Transverse colon (tissue), 4 donors: Measurements from ENCODE around the gene ARHGEF3. TPM values are rescaled to one million over a fixed set of nuclear protein-coding genes. Genes with fewer than 3 reads are reported as not detected.
"Not testable (repeated sequence)": the region's sequence is repeated elsewhere in the genome, so short reads cannot be mapped to it uniquely, and the experiment has no call there.

Experiments used
- DNase-seq: peaks from one replicate; pipeline ENCODE4 v3.0.0-alpha.2; 2019
- H3K27ac ChIP-seq, 4 donors: fragments of 200-600 bp; sonication (generic); 2 replicates each; pipeline ENCODE4 v1.5.1; 2016 to 2018; ENCODE audit warnings: inconsistent platforms in 4 of 4
- H3K27me3 ChIP-seq: fragments of 200-600 bp; sonication (generic); 2 replicates; pipeline ENCODE4 v1.5.1; 2017; ENCODE audit warnings: inconsistent platforms
- H3K36me3 ChIP-seq, 4 donors: fragments of 200-600 bp; sonication (generic); 2 replicates each; pipeline ENCODE4 v1.5.1; 2017 to 2019; ENCODE audit warnings: inconsistent platforms in 4 of 4
- H3K4me1 ChIP-seq, 4 donors: fragments of 200-600 bp; sonication (generic); 2 replicates each; pipeline ENCODE4 v1.5.1; 2017 to 2020; ENCODE audit warnings: inconsistent platforms in 4 of 4
- H3K4me3 ChIP-seq, 4 donors: fragments of 200-600 bp; sonication (generic); 1 replicate in 1 of 4; 2 replicates in 3 of 4; pipeline versions ENCODE4 v1.5.1 to v1.6.1; 2017 to 2019; ENCODE audit warnings: inconsistent platforms in 4 of 4
- H3K9me3 ChIP-seq, 2 donors: fragments of 200-600 bp; sonication (generic); 2 replicates each; pipeline ENCODE4 v1.5.1; 2017 to 2019; ENCODE audit warnings: inconsistent platforms in 2 of 2
- EP300 ChIP-seq: sonication (generic); formaldehyde crosslinking; IDR thresholded peaks from one replicate; pipeline ENCODE4 v1.6.1; 2017; ENCODE audit warnings: antibody characterized with exemption, low read depth
- POLR2A ChIP-seq: fragments of 450-650 bp; IDR thresholded peaks from one replicate; pipeline ENCODE4 v1.6.1; 2016; ENCODE audit warnings: antibody characterized with exemption, mild to moderate bottlenecking, moderate library complexity
- POLR2AphosphoS5 ChIP-seq, 3 donors: sonication (generic); formaldehyde crosslinking; IDR thresholded peaks; one replicate each; pipeline ENCODE4 v1.6.1; 2016; ENCODE audit warnings: antibody characterized with exemption in 3 of 3
- WGBS, 2 donors: methylation state at CpG; one replicate each; pipeline ENCODE4 v1.1.5; 2018; ENCODE audit warnings: low coverage in 1 of 2; 5-methylcytosine and 5-hydroxymethylcytosine counted together
- in situ Hi-C, 4 donors: fragments of 200-750 bp; cut with MboI; loops; one replicate each; pipeline versions ENCODE4 v1.15.0 to v1.15.1; 2017; ENCODE audit warnings: low sequenced_read_pairs in 3 of 4, low pct_ligation_motif_present in 1 of 4, low pct_unique_long_range_greater_than_20kb in 1 of 4
- intact Hi-C: fragments of 100-400 bp; cut with DNase I; formaldehyde crosslinking; loops from one replicate; pipeline ENCODE4 v1.15.1; 2023; ENCODE audit warnings: low total_unique reads
- total RNA-seq, 4 donors: library from RNA; depleted of rRNA; stranded (reverse); fragments of >200 nt; gene quantifications; one replicate each; pipeline ENCODE4 v1.1.0, GENCODE V29; 2016
- TF ChIP-seq, protein P1 (sequence below), 5 experiments: fragments of 200-600 bp in 3 of 5; fragments of 450-650 bp in 2 of 5; sonication (generic) in 3 of 5; IDR thresholded peaks; 1 replicate in 2 of 5; 2 replicates in 3 of 5; pipeline ENCODE4 v1.5.1; 2016 to 2017; ENCODE audit warnings: antibody characterized with exemption in 5 of 5, inconsistent platforms in 3 of 5, mild to moderate bottlenecking in 2 of 5, moderate library complexity in 1 of 5

The ARHGEF3 gene
- total RNA-seq, 4 donors from 2014 or later: 2.6 to 13.2 (median 5.6) TPM

DNA sequence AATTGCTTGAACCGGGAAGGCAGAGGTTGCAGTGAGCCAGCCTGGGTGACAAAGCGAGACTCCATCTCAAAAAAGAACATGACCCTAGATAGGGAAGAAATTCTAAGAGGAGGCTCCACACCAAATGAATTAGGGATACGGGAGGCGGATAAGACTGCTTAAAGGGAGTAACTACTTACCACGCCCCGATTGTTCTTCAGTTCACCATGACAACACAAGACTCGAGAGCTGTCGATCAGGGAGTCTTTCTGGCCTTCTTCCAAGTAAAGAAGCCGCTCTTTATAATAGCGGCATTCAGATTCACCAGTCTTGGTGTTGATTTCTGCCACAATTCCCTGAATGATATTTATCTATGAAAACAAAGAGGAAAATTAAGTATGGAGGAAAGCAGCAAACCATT, 64.7 kb downstream of the ARHGEF3 start:
- intact Hi-C loops (no loop called here), in situ Hi-C loops (no loop called here)
- Histone ChIP-seq H3K36me3 (peaks cover 0 to 5% (median 0%) of the 10 kb centered on the region in 4 donors), H3K9me3 (no peaks in the 10 kb centered on the region), H3K27me3 (no peaks in the 10 kb centered on the region), H3K4me3 (no peak overlapping the region), H3K27ac (no peak overlapping the region), H3K4me1 (no peaks in the 10 kb centered on the region)
- 94 to 100% methylated on average over 1 to 10 of the region's 10 CpGs for WGBS, 2 donors
- TF ChIP-seq POLR2A: no peak
- no peak for TF ChIP-seq EP300
- TF ChIP-seq, protein P1, sequence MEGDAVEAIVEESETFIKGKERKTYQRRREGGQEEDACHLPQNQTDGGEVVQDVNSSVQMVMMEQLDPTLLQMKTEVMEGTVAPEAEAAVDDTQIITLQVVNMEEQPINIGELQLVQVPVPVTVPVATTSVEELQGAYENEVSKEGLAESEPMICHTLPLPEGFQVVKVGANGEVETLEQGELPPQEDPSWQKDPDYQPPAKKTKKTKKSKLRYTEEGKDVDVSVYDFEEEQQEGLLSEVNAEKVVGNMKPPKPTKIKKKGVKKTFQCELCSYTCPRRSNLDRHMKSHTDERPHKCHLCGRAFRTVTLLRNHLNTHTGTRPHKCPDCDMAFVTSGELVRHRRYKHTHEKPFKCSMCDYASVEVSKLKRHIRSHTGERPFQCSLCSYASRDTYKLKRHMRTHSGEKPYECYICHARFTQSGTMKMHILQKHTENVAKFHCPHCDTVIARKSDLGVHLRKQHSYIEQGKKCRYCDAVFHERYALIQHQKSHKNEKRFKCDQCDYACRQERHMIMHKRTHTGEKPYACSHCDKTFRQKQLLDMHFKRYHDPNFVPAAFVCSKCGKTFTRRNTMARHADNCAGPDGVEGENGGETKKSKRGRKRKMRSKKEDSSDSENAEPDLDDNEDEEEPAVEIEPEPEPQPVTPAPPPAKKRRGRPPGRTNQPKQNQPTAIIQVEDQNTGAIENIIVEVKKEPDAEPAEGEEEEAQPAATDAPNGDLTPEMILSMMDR (IDR thresholded peaks at IDR 0.05): no peak
- DNase-seq: no peak

DNA sequence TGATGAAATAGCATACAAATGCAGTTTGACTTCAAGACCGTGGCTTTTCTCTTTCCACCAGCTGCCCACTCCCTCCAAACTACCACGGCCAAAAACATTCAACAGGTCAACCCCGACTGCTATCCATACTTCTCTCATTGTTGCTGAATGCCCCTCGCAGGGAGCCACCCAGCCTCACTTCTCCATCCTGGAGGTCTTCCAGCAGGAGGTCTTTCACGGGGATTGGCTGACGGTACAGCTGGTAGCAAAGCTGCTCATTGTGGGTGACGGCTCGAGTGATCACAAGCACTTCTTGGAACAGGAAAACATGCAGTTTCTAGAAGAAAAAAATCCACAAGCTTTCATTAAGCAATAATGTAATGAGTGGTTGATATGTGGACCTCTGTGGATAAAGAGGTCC, 69.6 kb downstream of the ARHGEF3 start:
- Histone ChIP-seq H3K27ac (no peak overlapping the region), H3K4me1 (no peaks in the 10 kb centered on the region), H3K36me3 (peaks cover 0 to 23% (median 10%) of the 10 kb centered on the region in 4 donors), H3K9me3 (no peaks in the 10 kb centered on the region), H3K27me3 (no peaks in the 10 kb centered on the region), H3K4me3 (no peak overlapping the region)
- 90 to 96% methylated on average over 4 to 8 of the region's 8 CpGs for WGBS, 2 donors
- in situ Hi-C loops: no loop called here
- DNase-seq: no peak
- TF ChIP-seq, protein P1 (IDR thresholded peaks at IDR 0.05): no peak
- TF ChIP-seq POLR2A: no peak
- no peak for TF ChIP-seq POLR2AphosphoS5 (IDR thresholded peaks at IDR 0.05)
- TF ChIP-seq EP300: no peak
- intact Hi-C loops: no loop called here

DNA sequence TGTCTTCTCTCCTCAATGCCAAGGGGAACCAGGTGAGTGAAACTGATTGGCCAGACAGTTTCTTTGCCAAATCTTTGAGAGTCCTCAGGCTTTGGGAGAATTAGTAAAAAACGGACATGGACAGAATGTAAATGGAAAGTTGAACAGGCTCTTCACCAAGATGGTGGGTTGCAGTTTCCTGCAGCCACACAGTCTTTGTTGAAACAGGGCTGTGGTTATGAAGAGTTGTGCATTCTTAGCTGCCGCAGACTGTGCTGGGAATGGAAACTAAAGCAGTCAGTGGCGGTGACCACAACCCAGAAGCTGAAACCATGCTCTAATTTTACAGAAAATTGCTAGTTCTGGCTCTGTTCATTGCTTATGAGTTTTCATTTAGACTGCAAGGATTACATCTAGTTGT, 76.6 kb downstream of the ARHGEF3 start:
- no peaks in the 10 kb centered on the region for H3K27me3 ChIP-seq
- in situ Hi-C loops (no loop called here), intact Hi-C loops (no loop called here)
- peak; percentile 43 for DNase-seq
- no peaks in the 10 kb centered on the region for H3K9me3 ChIP-seq
- peak overlapping the region in 1 of 4 donors; percentile 48 for H3K27ac ChIP-seq
- no peak for TF ChIP-seq POLR2AphosphoS5 (IDR thresholded peaks at IDR 0.05)
- no peak for TF ChIP-seq POLR2A
- no peak for TF ChIP-seq EP300
- TF ChIP-seq, protein P1 (IDR thresholded peaks at IDR 0.05): no peak
- WGBS, 2 donors: 50 to 100% methylated on average over 3 of the region's 3 CpGs
- H3K4me1 ChIP-seq: no peaks in the 10 kb centered on the region
- no peak overlapping the region for H3K4me3 ChIP-seq
- peaks cover 0 to 21% (median 9%) of the 10 kb centered on the region in 4 donors for H3K36me3 ChIP-seq

DNA sequence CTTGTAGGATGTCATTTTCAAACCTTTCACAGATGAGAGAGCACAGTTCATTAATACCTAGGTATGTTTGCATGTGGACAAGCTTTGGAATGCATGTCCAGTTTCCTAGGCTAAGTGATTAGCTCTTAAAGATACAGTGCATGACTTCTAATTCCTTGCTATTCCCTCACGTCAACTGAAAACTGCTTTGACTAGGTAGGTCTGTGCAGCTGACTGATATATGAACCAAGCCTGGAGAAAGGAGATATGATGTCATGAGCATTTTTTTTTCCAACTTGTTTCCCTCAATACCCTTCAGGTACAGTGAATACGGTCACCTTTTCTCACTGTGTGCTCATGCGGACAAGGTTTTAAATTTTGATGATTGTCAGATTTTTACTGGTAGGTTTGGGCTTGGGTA, 77.1 kb downstream of the ARHGEF3 start:
- H3K27ac ChIP-seq: peak overlapping the region in 1 of 4 donors; percentile 48
- DNase-seq: no peak
- peaks cover 0 to 21% (median 9%) of the 10 kb centered on the region in 4 donors for H3K36me3 ChIP-seq
- WGBS, 2 donors: 84 to 100% methylated on average over 1 to 3 of the region's 3 CpGs
- H3K4me1 ChIP-seq: no peaks in the 10 kb centered on the region
- H3K4me3 ChIP-seq: no peak overlapping the region
- in situ Hi-C loops (no loop called here), intact Hi-C loops (no loop called here)
- H3K27me3 ChIP-seq: no peaks in the 10 kb centered on the region
- no peak for TF ChIP-seq POLR2A
- no peaks in the 10 kb centered on the region for H3K9me3 ChIP-seq

DNA sequence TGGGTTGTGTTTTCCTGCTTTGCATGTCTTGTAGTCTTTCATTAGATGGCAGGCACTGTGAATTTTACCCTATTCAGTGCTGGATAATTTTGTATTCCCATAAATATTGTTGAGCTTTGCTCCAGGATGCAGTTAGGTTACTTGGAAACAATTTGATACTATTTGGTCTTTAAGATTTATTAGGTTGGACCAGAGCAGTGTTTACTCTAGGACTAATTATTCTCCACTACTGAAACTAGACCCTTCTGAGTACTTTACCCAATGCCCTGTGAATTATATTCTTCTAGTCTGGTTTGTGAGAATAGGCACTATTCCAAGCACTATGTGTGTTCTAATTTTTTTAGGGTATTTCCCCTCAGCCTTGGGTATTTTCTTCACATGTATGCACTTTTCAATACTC, 80.9 kb downstream of the ARHGEF3 start:
- no peaks in the 10 kb centered on the region for H3K27me3 ChIP-seq
- H3K36me3 ChIP-seq: no peaks in the 10 kb centered on the region
- intact Hi-C loops: no loop called here
- DNase-seq: no peak
- TF ChIP-seq POLR2AphosphoS5 (IDR thresholded peaks at IDR 0.05) (no peak), EP300 (no peak), POLR2A (no peak)
- TF ChIP-seq, protein P1 (IDR thresholded peaks at IDR 0.05): no peak
- H3K4me1 ChIP-seq: no peaks in the 10 kb centered on the region
- H3K9me3 ChIP-seq: no peaks in the 10 kb centered on the region
- no peak overlapping the region for H3K27ac ChIP-seq
- in situ Hi-C loops: no loop called here
- no peak overlapping the region for H3K4me3 ChIP-seq

DNA sequence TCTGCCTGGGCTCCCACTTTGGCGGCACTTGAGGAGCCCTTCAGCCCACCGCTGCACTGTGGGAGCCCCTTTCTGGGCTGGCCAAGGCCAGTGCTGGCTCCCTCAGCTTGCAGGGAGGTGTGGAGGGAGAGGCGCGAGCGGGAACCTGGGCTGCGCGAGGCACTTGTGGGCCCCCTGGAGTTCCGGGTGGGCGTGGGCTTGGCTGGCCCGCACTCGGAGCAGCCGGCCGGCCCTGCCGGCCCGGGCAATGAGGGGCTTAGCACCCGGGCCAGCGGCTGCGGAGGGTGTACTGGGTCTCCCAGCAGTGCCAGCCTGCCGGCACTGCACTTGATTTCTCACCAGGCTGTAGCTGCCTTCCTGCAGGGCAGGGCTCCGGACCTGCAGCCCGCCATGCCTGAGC, 82.9 kb downstream of the ARHGEF3 start:
- H3K4me3 ChIP-seq, H3K4me1 ChIP-seq, intact Hi-C loops, in situ Hi-C loops, H3K27me3 ChIP-seq, H3K9me3 ChIP-seq, DNase-seq, H3K27ac ChIP-seq, H3K36me3 ChIP-seq: not testable (repeated sequence)
- WGBS, 2 donors: 97% methylated on average over 5 of the region's 21 CpGs; no CpG with 5 or more reads in 1 of the 2 donors
